ENCODE results near the gene MAN2A2.

- TF ChIP-seq, protein P1, sequence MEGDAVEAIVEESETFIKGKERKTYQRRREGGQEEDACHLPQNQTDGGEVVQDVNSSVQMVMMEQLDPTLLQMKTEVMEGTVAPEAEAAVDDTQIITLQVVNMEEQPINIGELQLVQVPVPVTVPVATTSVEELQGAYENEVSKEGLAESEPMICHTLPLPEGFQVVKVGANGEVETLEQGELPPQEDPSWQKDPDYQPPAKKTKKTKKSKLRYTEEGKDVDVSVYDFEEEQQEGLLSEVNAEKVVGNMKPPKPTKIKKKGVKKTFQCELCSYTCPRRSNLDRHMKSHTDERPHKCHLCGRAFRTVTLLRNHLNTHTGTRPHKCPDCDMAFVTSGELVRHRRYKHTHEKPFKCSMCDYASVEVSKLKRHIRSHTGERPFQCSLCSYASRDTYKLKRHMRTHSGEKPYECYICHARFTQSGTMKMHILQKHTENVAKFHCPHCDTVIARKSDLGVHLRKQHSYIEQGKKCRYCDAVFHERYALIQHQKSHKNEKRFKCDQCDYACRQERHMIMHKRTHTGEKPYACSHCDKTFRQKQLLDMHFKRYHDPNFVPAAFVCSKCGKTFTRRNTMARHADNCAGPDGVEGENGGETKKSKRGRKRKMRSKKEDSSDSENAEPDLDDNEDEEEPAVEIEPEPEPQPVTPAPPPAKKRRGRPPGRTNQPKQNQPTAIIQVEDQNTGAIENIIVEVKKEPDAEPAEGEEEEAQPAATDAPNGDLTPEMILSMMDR (IDR thresholded peaks at IDR 0.05) = peak in 2 of 3 experiments; percentile 87 to 96
- no peak for TF ChIP-seq EP300 (IDR thresholded peaks at IDR 0.05)
- peak; percentile 11 to 28 for TF ChIP-seq POLR2AphosphoS5 (IDR thresholded peaks at IDR 0.05)
These were observed 53.4 kb downstream of the MAN2A2 start for GRCh38 chr15:90956274-90957030.

Data from esophagus muscularis mucosa (tissue), 4 donors.